B cell (primary cell): Measurements from ENCODE around the gene KCTD18. TPM values are rescaled to one million over a fixed set of nuclear protein-coding genes. Genes with fewer than 3 reads are reported as not detected.

ENCODE experiments used
- ATAC-seq: fragments of 200-7000 bp; cut with Tn5 transposase; one replicate; pipeline ENCODE4 v1.10.0; 2021; ENCODE audit warnings: low read depth, mild to moderate bottlenecking, moderate number of reproducible peaks, moderate library complexity
- CTCF ChIA-PET: fragments of 350-600 bp; sonication (Branson Sonifier 250); formaldehyde crosslinking; loops from one replicate; lab custom pipeline; 2021; ENCODE audit warnings: antibody characterized with exemption, inconsistent platforms; lab: Charles Lee
- POLR2A ChIA-PET: fragments of 350-600 bp; sonication (Branson Sonifier 250); formaldehyde crosslinking; loops from one replicate; lab custom pipeline; 2021; ENCODE audit warnings: antibody characterized with exemption; lab: Charles Lee
- DNase-seq: peaks from one replicate; pipeline ENCODE4 v3.0.0; 2013
- H2AFZ ChIP-seq: 2 replicates; pipeline ENCODE4 v1.6.1; 2012; ENCODE audit warnings: mild to moderate bottlenecking, low read depth, low read length; ENCODE audit not compliant: insufficient read depth, poor library complexity, severe bottlenecking
- H3K27ac ChIP-seq, 2 donors: 1 replicate in 1 of 2; 2 replicates in 1 of 2; pipeline ENCODE4 v1.5.1; 2012 to 2013; ENCODE audit warnings: low read length in 2 of 2, mild to moderate bottlenecking in 2 of 2, moderate library complexity in 1 of 2
- H3K27me3 ChIP-seq, 4 experiments: fragments of 200-600 bp in 1 of 4; sonication (generic) in 1 of 4; replicated peaks in 1 of 4; 1 replicate in 2 of 4; 2 replicates in 2 of 4; pipeline versions ENCODE4 v1.6.1 to v1.7.0; 2013 to 2016; ENCODE audit warnings: low read length in 3 of 4, mild to moderate bottlenecking in 2 of 4, mixed read lengths in 1 of 4, moderate library complexity in 1 of 4; ENCODE audit not compliant: insufficient read depth in 4 of 4, control insufficient read depth in 3 of 4; ENCODE audit errors: control extremely low read depth in 1 of 4
- H3K36me3 ChIP-seq, 2 experiments: replicated peaks in 1 of 2; 1 replicate in 1 of 2; 2 replicates in 1 of 2; pipeline versions ENCODE4 v1.6.1 to v1.7.1; 2013; ENCODE audit warnings: low read length in 1 of 2; ENCODE audit not compliant: insufficient read depth in 2 of 2, control insufficient read depth in 1 of 2; ENCODE audit errors: control extremely low read depth in 1 of 2, extremely low read depth in 1 of 2
- H3K4me1 ChIP-seq, 2 donors: fragments of 200-600 bp in 1 of 2; sonication (generic) in 1 of 2; 1 replicate in 1 of 2; 2 replicates in 1 of 2; pipeline versions ENCODE4 v1.5.1 to v1.6.1; 2013 to 2017; ENCODE audit warnings: low read length in 2 of 2; ENCODE audit not compliant: control insufficient read depth in 2 of 2, insufficient read depth in 2 of 2
- H3K4me2 ChIP-seq: replicated peaks from 2 replicates; pipeline ENCODE3; 2012; ENCODE audit warnings: mild to moderate bottlenecking, low read depth, low read length; ENCODE audit not compliant: poor library complexity, severe bottlenecking
- H3K4me3 ChIP-seq, 5 experiments: fragments of 200-600 bp in 1 of 5; sonication (generic) in 1 of 5; 1 replicate in 3 of 5; 2 replicates in 2 of 5; pipeline versions ENCODE4 v1.5.1 to v1.7.0; 2011 to 2016; ENCODE audit warnings: low read length in 4 of 5, mild to moderate bottlenecking in 4 of 5, low read depth in 2 of 5, control low read depth in 1 of 5, moderate library complexity in 1 of 5; ENCODE audit not compliant: insufficient read depth in 1 of 5; ENCODE audit errors: control extremely low read depth in 1 of 5, extremely low read depth in 1 of 5
- H3K79me2 ChIP-seq: fragments of 200-600 bp; sonication (generic); one replicate; pipeline ENCODE4 v1.6.0; 2016; ENCODE audit warnings: low read length; ENCODE audit not compliant: control insufficient read depth, insufficient read depth
- H3K9ac ChIP-seq: fragments of 200-600 bp; sonication (generic); 2 replicates; pipeline ENCODE4 v1.6.1; 2017; ENCODE audit warnings: mild to moderate bottlenecking, low read length, moderate library complexity
- H3K9me3 ChIP-seq, 3 donors: one replicate each; pipeline versions ENCODE4 v1.6.1 to v1.7.1; 2013; ENCODE audit warnings: low read length in 2 of 3; ENCODE audit not compliant: control insufficient read depth in 2 of 3, insufficient read depth in 1 of 3; ENCODE audit errors: control extremely low read depth in 1 of 3
- H4K20me1 ChIP-seq: 2 replicates; pipeline ENCODE4 v1.6.0; 2012; ENCODE audit warnings: mild to moderate bottlenecking, low read length; ENCODE audit not compliant: insufficient read depth, control insufficient read depth, poor library complexity, severe bottlenecking
- H3K27ac Mint-ChIP-seq: one replicate; pipeline ENCODE4 v1.8.0; 2021; ENCODE audit warnings: mixed read lengths
- H3K27me3 Mint-ChIP-seq: one replicate; pipeline ENCODE4 v1.8.0; 2021; ENCODE audit warnings: mixed read lengths
- H3K4me1 Mint-ChIP-seq: one replicate; pipeline ENCODE4 v1.8.0; 2021; ENCODE audit warnings: mixed read lengths
- H3K4me3 Mint-ChIP-seq: one replicate; pipeline ENCODE4 v1.8.0; 2021; ENCODE audit warnings: mixed read lengths
- H3K9me3 Mint-ChIP-seq: one replicate; pipeline ENCODE4 v1.8.0; 2022; ENCODE audit warnings: mixed read lengths; ENCODE audit not compliant: insufficient read depth
- EZH2 ChIP-seq: IDR thresholded peaks from 2 replicates; pipeline ENCODE4 v1.6.1; 2012; ENCODE audit warnings: borderline replicate concordance, low read depth, mild to moderate bottlenecking, moderate library complexity, low read length; ENCODE audit not compliant: insufficient read depth, poor library complexity, severe bottlenecking
- WGBS: methylation state at CpG from one replicate; pipeline ENCODE4 v1.1.5; 2013; ENCODE audit warnings: missing lambda C conversion rate; ENCODE audit not compliant: insufficient coverage; 5-methylcytosine and 5-hydroxymethylcytosine counted together
- intact Hi-C: fragments of 100-400 bp; cut with micrococcal nuclease; formaldehyde crosslinking; loops from one replicate; pipeline ENCODE4 v1.10.0; 2022
- polyA plus RNA-seq: library from polyadenylated mRNA; depleted of rRNA; stranded (reverse); fragments of >200 nt; gene quantifications from 2 replicates; pipeline ENCODE4 v1.2.3, GENCODE V29; 2012
- total RNA-seq, 2 donors: library from RNA; stranded (reverse); fragments of 120-200 nt in 1 of 2; gene quantifications; 1 replicate in 1 of 2; 2 replicates in 1 of 2; pipeline versions ENCODE4 v1.2.3 to v1.2.4, GENCODE V29; 2013 to 2022
- TF ChIP-seq, protein P1 (sequence below): fragments of 200-600 bp; IDR thresholded peaks from one replicate; pipeline ENCODE4 v1.8.0; 2022; ENCODE audit warnings: antibody characterized with exemption, mild to moderate bottlenecking

KCTD18 gene
- total and polyA plus RNA-seq, 2 donors (not counting 1 experiment from before 2014, with no cell fraction given) = 15.3 to 20.2 TPM

DNA sequence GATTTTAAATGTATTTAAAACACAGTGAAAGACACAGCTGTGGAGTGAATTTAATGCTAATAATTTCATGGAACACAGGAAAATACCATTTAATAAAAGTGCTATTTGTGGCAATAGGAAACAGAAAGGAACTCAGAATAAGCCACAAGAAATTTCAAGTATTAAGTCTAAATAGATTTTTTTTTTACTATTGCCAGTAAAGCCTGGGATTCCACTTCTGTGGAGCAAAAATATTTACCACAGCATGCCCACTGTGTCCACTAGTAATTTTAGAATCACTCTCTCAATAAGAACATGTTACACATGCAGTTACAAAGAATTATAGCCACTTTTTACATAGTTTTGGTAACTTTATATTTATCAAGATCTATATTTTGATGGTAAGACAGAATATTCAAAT lies 17.2 kb downstream of the KCTD18 start:
- TF ChIP-seq, protein P1, sequence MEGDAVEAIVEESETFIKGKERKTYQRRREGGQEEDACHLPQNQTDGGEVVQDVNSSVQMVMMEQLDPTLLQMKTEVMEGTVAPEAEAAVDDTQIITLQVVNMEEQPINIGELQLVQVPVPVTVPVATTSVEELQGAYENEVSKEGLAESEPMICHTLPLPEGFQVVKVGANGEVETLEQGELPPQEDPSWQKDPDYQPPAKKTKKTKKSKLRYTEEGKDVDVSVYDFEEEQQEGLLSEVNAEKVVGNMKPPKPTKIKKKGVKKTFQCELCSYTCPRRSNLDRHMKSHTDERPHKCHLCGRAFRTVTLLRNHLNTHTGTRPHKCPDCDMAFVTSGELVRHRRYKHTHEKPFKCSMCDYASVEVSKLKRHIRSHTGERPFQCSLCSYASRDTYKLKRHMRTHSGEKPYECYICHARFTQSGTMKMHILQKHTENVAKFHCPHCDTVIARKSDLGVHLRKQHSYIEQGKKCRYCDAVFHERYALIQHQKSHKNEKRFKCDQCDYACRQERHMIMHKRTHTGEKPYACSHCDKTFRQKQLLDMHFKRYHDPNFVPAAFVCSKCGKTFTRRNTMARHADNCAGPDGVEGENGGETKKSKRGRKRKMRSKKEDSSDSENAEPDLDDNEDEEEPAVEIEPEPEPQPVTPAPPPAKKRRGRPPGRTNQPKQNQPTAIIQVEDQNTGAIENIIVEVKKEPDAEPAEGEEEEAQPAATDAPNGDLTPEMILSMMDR = no peak
- no peak for TF ChIP-seq EZH2
- Histone ChIP-seq H3K36me3 (peaks cover 26 to 62% of the 10 kb centered on the region in 2 experiments), H4K20me1 (no peaks in the 10 kb centered on the region), H2AFZ (no peak overlapping the region), H3K4me2 (no peak overlapping the region), H3K9me3 (no peaks in the 10 kb centered on the region), H3K4me3 (no peak overlapping the region), H3K4me1 (no peaks in the 10 kb centered on the region), H3K27me3 (no peaks in the 10 kb centered on the region), H3K27ac (no peak overlapping the region), H3K9ac (no peak overlapping the region), H3K79me2 (no peaks in the 10 kb centered on the region)
- Mint-ChIP-seq H3K27ac (no peak overlapping the region), H3K4me3 (no peak overlapping the region), H3K4me1 (no peaks in the 10 kb centered on the region), H3K9me3 (no peaks in the 10 kb centered on the region), H3K27me3 (no peaks in the 10 kb centered on the region)
- DNase-seq = no peak
- intact Hi-C loops = no loop called here
- ATAC-seq = no peak
- CTCF ChIA-PET = interaction anchor here (2.2 kb wide), 1 partner anchor 9 kb away, joined by 11 read pairs; no protein-coding TSS in a partner anchor
- POLR2A ChIA-PET = no interaction called here

DNA sequence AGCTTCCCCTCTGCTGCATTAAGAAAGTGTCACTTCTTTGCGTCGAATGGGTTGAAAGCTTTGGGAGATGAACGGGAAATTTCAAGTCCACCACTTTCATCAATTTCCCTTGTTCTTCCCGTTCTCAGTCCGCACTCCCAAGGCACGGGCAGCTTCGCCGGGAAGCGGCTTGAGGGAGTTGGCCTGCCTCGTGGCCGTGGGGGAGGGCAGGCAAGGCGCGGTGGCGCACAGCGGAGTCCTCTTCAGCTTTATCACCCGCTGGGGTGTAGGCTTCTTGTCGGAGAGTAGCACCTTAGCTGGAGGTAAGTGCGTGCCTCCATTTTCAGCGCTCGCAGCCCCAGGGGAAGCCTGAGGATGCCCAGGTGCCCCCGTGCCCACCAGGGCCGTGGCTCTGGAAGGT lies 19.9 kb downstream of the KCTD18 start:
- no peaks in the 10 kb centered on the region for H3K9me3 Mint-ChIP-seq
- no peak for TF ChIP-seq EZH2
- TF ChIP-seq, protein P1 = no peak

More for the DNA sequence above, 19.9 kb downstream of the KCTD18 start:
- Histone ChIP-seq H3K4me2 (no peak overlapping the region), H3K79me2 (no peaks in the 10 kb centered on the region), H3K4me1 (no peaks in the 10 kb centered on the region), H3K4me3 (no peak overlapping the region), H4K20me1 (no peaks in the 10 kb centered on the region), H3K36me3 (peaks cover 23 to 53% of the 10 kb centered on the region in 2 experiments), H3K27me3 (no peaks in the 10 kb centered on the region), H3K9ac (no peak overlapping the region), H3K9me3 (no peaks in the 10 kb centered on the region), H3K27ac (no peak overlapping the region), H2AFZ (no peak overlapping the region)
- ChIA-PET POLR2A (no interaction called here), CTCF (no interaction called here)
- ATAC-seq (no peak), DNase-seq (no peak)
- Mint-ChIP-seq H3K4me1 (no peaks in the 10 kb centered on the region), H3K4me3 (no peak overlapping the region), H3K27me3 (no peaks in the 10 kb centered on the region), H3K27ac (no peak overlapping the region)
- 98% methylated on average over 22 of the region's 22 CpGs for WGBS
- intact Hi-C loops = no loop called here
